ENCODE measurements around the gene HOXD10.

HOXD10 gene

DNA sequence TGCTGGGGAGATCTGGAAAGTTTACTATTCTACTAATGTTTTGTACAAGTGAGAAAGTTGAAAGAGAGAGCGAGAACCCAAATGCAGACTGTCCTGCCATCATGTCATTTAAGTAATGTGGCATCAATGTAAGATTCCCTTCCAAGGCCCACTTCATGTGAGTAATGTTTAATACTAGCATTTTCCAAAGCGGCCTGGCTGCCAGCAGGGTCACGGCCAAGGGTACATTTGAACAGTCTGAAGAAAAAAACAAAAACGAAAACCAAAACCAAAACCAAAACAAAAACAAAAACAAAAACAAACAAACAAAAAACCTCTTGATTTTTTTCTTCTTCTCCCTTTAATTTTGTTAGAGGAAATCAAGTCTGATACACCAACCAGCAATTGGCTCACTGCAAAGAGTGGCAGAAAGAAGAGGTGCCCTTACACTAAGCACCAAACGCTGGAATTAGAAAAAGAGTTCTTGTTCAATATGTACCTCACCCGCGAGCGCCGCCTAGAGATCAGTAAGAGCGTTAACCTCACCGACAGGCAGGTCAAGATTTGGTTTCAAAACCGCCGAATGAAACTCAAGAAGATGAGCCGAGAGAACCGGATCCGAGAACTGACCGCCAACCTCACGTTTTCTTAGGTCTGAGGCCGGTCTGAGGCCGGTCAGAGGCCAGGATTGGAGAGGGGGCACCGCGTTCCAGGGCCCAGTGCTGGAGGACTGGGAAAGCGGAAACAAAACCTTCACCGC lies 2.2 kb downstream of the HOXD10 start:
- no peak for DNase-seq (ENCODE audit: low read depth)
- H3K4me3 ChIP-seq (ENCODE audit: control insufficient read depth, low read depth, low read length), result no peak overlapping the region
- TF ChIP-seq, protein P1, sequence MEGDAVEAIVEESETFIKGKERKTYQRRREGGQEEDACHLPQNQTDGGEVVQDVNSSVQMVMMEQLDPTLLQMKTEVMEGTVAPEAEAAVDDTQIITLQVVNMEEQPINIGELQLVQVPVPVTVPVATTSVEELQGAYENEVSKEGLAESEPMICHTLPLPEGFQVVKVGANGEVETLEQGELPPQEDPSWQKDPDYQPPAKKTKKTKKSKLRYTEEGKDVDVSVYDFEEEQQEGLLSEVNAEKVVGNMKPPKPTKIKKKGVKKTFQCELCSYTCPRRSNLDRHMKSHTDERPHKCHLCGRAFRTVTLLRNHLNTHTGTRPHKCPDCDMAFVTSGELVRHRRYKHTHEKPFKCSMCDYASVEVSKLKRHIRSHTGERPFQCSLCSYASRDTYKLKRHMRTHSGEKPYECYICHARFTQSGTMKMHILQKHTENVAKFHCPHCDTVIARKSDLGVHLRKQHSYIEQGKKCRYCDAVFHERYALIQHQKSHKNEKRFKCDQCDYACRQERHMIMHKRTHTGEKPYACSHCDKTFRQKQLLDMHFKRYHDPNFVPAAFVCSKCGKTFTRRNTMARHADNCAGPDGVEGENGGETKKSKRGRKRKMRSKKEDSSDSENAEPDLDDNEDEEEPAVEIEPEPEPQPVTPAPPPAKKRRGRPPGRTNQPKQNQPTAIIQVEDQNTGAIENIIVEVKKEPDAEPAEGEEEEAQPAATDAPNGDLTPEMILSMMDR (IDR thresholded peaks at IDR 0.05; ENCODE audit: control insufficient read depth, insufficient read depth, low read depth, low read length, missing control alignments), result peak; percentile 24

DNA sequence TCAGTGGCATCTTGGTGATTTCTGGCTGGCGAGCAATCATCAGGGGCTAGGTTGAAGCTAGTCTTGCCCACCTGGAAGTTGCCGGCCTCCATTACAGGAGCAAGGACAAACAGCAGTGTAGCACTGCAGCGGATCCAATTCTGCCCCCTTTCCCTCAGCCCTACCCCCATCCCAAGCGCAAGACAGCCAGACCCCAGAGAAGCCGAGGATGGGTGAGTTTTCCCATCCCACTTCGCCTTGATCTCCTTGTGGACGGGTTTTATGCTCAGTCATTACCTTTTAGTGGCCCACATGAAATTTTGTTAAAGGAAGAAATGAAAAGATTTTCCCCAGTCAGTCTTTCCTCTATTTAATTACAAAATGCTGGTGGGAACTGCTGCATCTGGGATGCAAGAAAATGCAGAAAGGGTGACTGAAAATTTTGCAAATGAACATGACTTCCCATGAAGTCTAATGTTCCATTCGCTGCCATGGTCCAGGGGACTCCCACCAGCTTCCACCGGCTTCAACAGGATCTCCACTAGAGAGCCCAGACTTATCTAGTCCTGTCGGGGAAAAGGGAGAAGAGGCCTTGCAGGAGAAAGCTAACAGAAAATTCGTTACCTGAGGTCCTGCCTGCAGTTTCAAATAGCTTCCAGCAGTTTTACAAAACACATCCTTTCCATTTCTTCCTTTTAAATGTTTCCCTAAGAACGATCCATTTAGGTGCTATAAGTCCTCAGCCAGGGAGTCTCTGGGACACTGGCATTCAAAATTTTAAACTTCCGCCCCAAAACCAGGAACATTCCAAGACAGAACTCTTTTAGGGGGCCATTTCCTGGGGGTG lies 4.0 kb downstream of the HOXD10 start:
- DNase-seq (ENCODE audit: low read depth), result no peak
- H3K4me3 ChIP-seq (ENCODE audit: control insufficient read depth, low read depth, low read length), result no peak overlapping the region
- TF ChIP-seq, protein P1 (IDR thresholded peaks at IDR 0.05; ENCODE audit: control insufficient read depth, insufficient read depth, low read depth, low read length, missing control alignments), result no peak

DNA sequence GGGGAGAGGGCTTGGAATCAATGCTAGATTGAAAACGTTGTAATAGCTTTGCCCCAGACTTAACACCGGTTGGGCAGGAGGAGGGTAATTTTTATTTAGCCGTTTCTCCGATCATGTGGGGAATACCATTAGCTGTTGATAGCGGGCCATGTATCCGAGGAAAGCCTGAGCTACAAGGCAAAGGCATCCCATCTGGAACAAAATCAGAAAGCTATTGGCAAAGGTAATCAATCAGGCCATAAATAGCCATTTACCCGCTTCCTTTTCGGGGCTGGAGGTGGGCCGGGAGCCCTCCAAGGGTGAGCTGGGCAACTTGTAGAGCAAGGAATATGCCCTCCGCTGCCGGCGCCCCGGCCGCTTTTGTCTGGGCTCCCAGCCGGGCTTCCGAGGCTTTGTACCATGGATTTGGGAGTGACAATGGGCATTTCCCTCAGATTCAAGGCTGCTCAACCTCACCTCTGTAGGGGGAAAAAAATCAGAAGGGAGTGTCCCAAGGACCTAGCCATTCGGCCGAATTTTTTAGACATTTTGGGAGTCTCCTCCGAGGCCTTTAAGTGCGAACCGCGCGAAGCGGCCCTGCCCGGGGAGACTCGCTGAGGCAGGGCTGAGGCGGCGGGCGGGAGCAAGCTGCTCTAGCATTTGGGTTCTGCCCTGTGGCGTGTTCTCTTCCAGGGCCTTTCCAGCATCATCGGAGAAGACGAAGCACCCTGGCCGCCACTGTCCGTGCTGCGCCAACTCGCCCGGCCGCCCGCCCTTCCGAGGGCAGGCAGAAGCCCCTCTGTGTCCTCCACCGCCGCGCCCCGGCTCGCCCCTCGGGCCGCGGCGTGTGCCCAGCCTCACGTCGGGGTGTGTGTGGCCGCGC lies 4.8 kb downstream of the HOXD10 start:
- TF ChIP-seq, protein P1 (IDR thresholded peaks at IDR 0.05; ENCODE audit: control insufficient read depth, insufficient read depth, low read depth, low read length, missing control alignments), result no peak
- H3K4me3 ChIP-seq (ENCODE audit: control insufficient read depth, low read depth, low read length), result no peak overlapping the region

DNA sequence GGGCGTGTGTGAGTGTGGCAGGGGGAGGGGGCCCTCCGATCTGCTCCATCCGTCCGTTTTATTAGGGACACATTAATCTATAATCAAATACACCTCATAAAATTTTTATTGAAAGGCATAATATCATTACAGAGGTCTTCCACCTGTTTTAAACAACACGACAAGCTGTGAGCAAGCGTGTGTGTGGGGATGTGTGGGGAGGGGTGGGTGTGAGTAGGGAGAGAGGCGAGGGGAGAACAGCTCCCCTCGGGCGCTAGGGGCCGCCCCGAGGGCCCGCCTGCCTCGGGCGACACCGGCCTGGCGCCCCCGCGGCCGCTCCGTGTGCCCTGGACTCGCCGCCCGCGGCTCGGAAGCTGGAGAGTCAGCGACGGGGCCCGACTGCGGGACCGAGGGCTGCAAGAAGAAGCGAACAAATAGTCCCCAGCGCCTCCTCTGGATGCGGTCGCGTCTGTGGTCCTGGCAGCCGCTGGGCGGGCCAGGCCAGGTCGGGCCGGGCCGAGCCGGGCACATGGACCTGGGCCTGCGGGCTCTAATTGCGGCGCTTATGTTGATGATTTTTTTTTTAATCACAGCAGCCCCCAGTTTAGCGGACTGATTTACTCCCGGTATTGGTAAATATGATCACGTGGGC lies 5.6 kb downstream of the HOXD10 start:
- H3K4me3 ChIP-seq (ENCODE audit: control insufficient read depth, low read depth, low read length), result peak overlapping the region; percentile 8; the same call in 1 of the 2 replicates
- TF ChIP-seq, protein P1 (IDR thresholded peaks at IDR 0.05; ENCODE audit: control insufficient read depth, insufficient read depth, low read depth, low read length, missing control alignments), result no peak
- DNase-seq (ENCODE audit: low read depth), result no peak

More for the DNA sequence above, 4.8 kb downstream of the HOXD10 start:
- DNase-seq (ENCODE audit: low read depth), result no peak

DNA sequence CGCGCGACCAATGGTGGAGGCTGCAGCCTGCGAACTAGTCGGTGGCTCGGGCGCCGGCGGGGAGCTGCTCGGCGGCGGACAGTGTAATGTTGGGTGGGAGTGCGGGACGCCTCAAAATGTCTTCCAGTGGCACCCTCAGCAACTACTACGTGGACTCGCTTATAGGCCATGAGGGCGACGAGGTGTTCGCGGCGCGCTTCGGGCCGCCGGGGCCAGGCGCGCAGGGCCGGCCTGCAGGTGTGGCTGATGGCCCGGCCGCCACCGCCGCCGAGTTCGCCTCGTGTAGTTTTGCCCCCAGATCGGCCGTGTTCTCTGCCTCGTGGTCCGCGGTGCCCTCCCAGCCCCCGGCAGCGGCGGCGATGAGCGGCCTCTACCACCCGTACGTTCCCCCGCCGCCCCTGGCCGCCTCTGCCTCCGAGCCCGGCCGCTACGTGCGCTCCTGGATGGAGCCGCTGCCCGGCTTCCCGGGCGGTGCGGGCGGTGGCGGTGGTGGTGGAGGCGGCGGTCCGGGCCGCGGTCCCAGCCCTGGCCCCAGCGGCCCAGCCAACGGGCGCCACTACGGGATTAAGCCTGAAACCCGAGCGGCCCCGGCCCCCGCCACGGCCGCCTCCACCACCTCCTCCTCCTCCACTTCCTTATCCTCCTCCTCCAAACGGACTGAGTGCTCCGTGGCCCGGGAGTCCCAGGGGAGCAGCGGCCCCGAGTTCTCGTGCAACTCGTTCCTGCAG lies 6.3 kb downstream of the HOXD10 start, which contains the start of gene HOXD9:
Gene HOXD9, plus strand, starts transcription at position 37 of the 728 bp plus-strand sequence. Its CDS starts 50 bp downstream, at position 87.
- no peak for DNase-seq (ENCODE audit: low read depth)
- TF ChIP-seq, protein P1 (IDR thresholded peaks at IDR 0.05; ENCODE audit: control insufficient read depth, insufficient read depth, low read depth, low read length, missing control alignments), result no peak
- peak within 1 kb of the TSS; percentile 8; the same call in 1 of the 2 replicates for H3K4me3 ChIP-seq (ENCODE audit: control insufficient read depth, low read depth, low read length)
